Erythroblast (primary cell): ENCODE results near the gene AKAP13.

ENCODE experiments used
- DNase-seq, 2 experiments: peaks; one replicate each; lab custom pipeline; 2025; lab: John Stamatoyannopoulos, UW
- GATA1 ChIP-seq: IDR thresholded peaks from 2 replicates; pipeline ENCODE4 v1.6.1; 2011; ENCODE audit warnings: low read depth, mild to moderate bottlenecking, control low read depth, low read length, moderate library complexity
- POLR2A ChIP-seq: IDR thresholded peaks from 2 replicates; pipeline ENCODE4 v1.6.1; 2011; ENCODE audit warnings: mild to moderate bottlenecking, low read length

Gene AKAP13

GRCh38 chr15:85688711-85689110 lies 308.3 kb downstream of the AKAP13 start:
- TF ChIP-seq GATA1, result no peak
- no peak for TF ChIP-seq POLR2A
- DNase-seq, result peak in 1 of 2 experiments; percentile 38

- TF ChIP-seq GATA1 (no peak), POLR2A (peak; percentile 36)
- DNase-seq, result peak; percentile 46 to 59
These were observed 309.3 kb downstream of the AKAP13 start for GRCh38 chr15:85689729-85690128.

GRCh38 chr15:85690561-85691231 lies 310.3 kb downstream of the AKAP13 start:
- TF ChIP-seq POLR2A (no peak), GATA1 (no peak)
- DNase-seq, result peak; percentile 9 to 28

- no peak for DNase-seq
- TF ChIP-seq POLR2A (no peak), GATA1 (no peak)
These were observed 311.2 kb downstream of the AKAP13 start for GRCh38 chr15:85691350-85692240.

GRCh38 chr15:85692321-85692720 lies 311.9 kb downstream of the AKAP13 start:
- no peak for TF ChIP-seq GATA1
- DNase-seq, result no peak

GRCh38 chr15:85692873-85693272 lies 312.5 kb downstream of the AKAP13 start:
- DNase-seq, result no peak
- TF ChIP-seq POLR2A (no peak), GATA1 (no peak)

GRCh38 chr15:85693277-85693676 lies 312.9 kb downstream of the AKAP13 start:
- TF ChIP-seq GATA1 (no peak), POLR2A (no peak)
- peak in 1 of 2 experiments; percentile 7 for DNase-seq

GRCh38 chr15:85694091-85694490 lies 313.7 kb downstream of the AKAP13 start:
- TF ChIP-seq GATA1, result no peak
- TF ChIP-seq POLR2A, result peak; percentile 27
- DNase-seq, result peak; percentile 56 to 80

- DNase-seq, result no peak
- TF ChIP-seq GATA1, result no peak
These were observed 320.4 kb downstream of the AKAP13 start for GRCh38 chr15:85700767-85701166.

GRCh38 chr15:85702321-85703101 lies 322.1 kb downstream of the AKAP13 start:
- DNase-seq, result peak in 1 of 2 experiments; percentile 27
- TF ChIP-seq POLR2A (peak; percentile 43), GATA1 (no peak)

GRCh38 chr15:85704066-85704465 lies 323.7 kb downstream of the AKAP13 start:
- TF ChIP-seq GATA1 (no peak), POLR2A (peak; percentile 26)
- DNase-seq, result peak in 1 of 2 experiments; percentile 25

- DNase-seq, result no peak
- TF ChIP-seq GATA1 (no peak), POLR2A (no peak)
These were observed 324.5 kb downstream of the AKAP13 start for GRCh38 chr15:85704720-85705429.
